ENCODE measurements around the gene LSR. TPM values are rescaled to one million over a fixed set of nuclear protein-coding genes. Genes with fewer than 3 reads are reported as not detected.

LSR gene
- polyA plus RNA-seq, 1 experiment = 0.42 TPM

DNA sequence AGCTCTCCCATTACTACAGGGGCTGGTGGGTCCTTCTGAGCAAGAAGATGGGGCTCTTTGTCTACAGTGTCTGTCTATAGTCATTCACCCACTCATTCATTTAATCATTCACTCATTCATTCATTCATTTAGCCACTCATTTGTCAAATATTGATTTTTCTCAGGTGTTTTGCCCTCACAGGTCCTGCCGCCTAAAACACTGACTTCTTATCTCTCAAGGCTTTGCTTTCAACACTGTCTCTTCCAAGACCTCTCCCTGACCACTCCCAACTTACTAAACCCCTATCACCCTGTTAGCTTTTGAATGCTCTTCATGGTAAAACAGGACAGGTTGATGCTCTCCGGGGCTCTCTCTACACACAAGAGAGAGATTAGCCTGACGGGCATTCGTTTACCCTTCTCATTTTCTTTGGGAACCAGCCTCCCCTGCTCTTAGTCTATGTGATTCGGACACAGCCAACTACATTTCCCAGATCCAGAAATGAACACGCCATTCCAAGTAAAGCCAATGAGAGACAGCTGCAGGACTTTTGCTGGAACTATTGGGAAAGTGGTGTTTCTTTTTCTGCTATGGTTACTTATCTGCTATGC, 43.0 kb upstream of the LSR start:
- DNase-seq (ENCODE audit: low read depth) = no peak
- Histone ChIP-seq H3K36me3 (ENCODE audit: control insufficient read depth, insufficient read depth, low read length) (no peaks in the 10 kb centered on the region), H3K4me3 (ENCODE audit: low read depth, low read length) (no peak overlapping the region), H3K27me3 (ENCODE audit: control insufficient read depth, insufficient read depth, low read length) (peaks cover 1% of the 10 kb centered on the region; the same call in 1 of the 2 replicates)
- ChIA-PET CTCF (no interaction called here), POLR2A (no interaction called here)
- TF ChIP-seq, protein P1, sequence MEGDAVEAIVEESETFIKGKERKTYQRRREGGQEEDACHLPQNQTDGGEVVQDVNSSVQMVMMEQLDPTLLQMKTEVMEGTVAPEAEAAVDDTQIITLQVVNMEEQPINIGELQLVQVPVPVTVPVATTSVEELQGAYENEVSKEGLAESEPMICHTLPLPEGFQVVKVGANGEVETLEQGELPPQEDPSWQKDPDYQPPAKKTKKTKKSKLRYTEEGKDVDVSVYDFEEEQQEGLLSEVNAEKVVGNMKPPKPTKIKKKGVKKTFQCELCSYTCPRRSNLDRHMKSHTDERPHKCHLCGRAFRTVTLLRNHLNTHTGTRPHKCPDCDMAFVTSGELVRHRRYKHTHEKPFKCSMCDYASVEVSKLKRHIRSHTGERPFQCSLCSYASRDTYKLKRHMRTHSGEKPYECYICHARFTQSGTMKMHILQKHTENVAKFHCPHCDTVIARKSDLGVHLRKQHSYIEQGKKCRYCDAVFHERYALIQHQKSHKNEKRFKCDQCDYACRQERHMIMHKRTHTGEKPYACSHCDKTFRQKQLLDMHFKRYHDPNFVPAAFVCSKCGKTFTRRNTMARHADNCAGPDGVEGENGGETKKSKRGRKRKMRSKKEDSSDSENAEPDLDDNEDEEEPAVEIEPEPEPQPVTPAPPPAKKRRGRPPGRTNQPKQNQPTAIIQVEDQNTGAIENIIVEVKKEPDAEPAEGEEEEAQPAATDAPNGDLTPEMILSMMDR (IDR thresholded peaks at IDR 0.05; ENCODE audit: insufficient read depth, low read depth, low read length) = no peak

DNA sequence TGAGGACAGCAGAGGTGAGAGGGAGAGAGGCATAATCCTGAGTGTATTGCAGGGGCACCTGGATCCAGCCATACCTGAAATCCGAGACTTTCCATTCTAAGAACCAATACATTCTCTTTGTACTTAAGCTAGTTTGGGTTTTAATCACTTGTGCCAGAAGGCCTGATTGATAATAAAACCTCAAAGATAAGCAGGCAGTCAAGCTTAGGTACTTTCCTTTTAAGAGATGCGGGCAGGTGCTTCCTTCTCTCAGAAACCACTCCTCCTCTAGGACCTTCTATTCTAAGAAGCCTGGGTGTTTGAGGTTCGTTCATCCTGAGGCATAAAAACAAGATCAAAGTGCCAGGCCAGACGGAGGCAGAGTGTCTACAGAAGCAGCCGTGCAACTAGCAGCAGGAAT, 42.4 kb upstream of the LSR start:
- TF ChIP-seq, protein P1 (IDR thresholded peaks at IDR 0.05; ENCODE audit: insufficient read depth, low read depth, low read length) = no peak
- no peak overlapping the region for H3K4me3 ChIP-seq (ENCODE audit: low read depth, low read length)
- DNase-seq (ENCODE audit: low read depth) = no peak
- CTCF ChIA-PET = no interaction called here
- no peaks in the 10 kb centered on the region; the same call in 1 of the 2 replicates for H3K27me3 ChIP-seq (ENCODE audit: control insufficient read depth, insufficient read depth, low read length)
- POLR2A ChIA-PET = no interaction called here
- H3K36me3 ChIP-seq (ENCODE audit: control insufficient read depth, insufficient read depth, low read length) = no peaks in the 10 kb centered on the region

DNA sequence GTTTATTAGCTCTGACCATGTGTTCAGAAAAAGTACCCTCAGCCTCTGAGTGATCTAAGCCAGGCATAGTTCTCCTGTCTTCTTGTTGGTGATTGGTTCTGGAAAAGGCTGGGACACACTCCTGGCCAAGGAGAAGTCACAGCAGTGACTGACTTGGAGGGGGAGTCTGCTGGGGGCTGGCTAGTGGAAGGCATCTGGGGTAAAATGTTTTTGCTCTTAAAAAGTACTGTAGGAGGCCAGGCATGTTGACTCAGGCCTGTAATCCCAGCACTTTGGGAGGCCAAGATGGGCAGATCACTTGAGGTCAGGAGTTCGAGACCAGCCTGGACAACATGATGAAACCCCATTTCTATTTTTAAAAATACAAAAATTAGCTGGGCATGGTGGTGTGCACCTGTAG, 41.9 kb upstream of the LSR start:
- POLR2A ChIA-PET = no interaction called here
- Histone ChIP-seq H3K4me3 (ENCODE audit: low read depth, low read length) (no peak overlapping the region), H3K27me3 (ENCODE audit: control insufficient read depth, insufficient read depth, low read length) (no peaks in the 10 kb centered on the region; the same call in 1 of the 2 replicates), H3K36me3 (ENCODE audit: control insufficient read depth, insufficient read depth, low read length) (no peaks in the 10 kb centered on the region)
- CTCF ChIA-PET = interaction anchor here (1.3 kb wide), 1 partner anchor 11 kb away, joined by 3 read pairs; no protein-coding TSS in a partner anchor
- TF ChIP-seq, protein P1 (IDR thresholded peaks at IDR 0.05; ENCODE audit: insufficient read depth, low read depth, low read length) = no peak
- no peak for DNase-seq (ENCODE audit: low read depth)

DNA sequence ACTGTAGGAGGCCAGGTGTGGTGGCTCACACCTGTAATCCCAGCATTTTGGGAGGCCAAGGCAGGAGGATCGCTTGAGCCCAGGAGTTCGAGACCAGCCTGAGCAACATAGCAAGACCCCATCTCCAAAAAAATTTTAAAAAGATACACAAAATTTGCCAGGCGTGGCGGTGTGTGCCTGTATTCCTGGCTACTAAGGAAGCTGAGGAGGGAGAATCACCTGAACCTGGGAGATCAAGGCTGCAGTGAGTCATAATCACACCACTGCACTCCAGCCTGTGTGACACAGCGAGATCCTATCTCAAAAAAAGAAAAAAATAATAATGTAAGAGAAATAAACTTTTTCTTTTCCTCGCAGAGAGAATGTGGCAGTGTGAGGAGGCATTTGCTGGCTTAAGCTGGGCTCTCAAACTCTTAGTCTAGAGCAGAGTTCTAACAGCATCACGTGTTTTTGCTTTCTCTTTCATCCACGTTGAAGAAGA, 41.4 kb upstream of the LSR start:
- DNase-seq (ENCODE audit: low read depth) = no peak
- Histone ChIP-seq H3K27me3 (ENCODE audit: control insufficient read depth, insufficient read depth, low read length) (no peaks in the 10 kb centered on the region; the same call in 1 of the 2 replicates), H3K36me3 (ENCODE audit: control insufficient read depth, insufficient read depth, low read length) (no peaks in the 10 kb centered on the region), H3K4me3 (ENCODE audit: low read depth, low read length) (no peak overlapping the region)
- CTCF ChIA-PET = interaction anchor here (1.3 kb wide), 1 partner anchor 12 kb away, joined by 3 read pairs; no protein-coding TSS in a partner anchor
- TF ChIP-seq, protein P1 (IDR thresholded peaks at IDR 0.05; ENCODE audit: insufficient read depth, low read depth, low read length) = no peak
- POLR2A ChIA-PET = no interaction called here

DNA sequence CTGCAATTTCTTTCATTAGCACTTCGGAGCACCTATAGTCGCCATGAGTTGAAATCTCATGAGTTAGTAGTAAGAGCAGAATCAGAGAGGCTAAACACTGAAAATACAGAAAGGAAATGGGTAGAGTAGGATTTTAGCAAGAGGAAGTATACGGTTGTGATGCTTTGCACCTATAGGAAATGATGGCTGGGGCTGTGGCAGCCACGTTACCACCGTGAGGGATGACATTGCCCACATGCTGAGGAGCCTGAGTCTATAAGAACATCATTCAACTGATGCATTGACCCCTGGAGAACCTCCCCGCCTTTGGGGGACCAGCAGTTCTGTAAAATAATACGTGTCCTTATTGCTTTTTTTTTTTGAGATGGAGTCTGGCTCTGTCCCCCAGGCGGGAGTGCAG, 40.7 kb upstream of the LSR start:
- no peaks in the 10 kb centered on the region; the same call in 1 of the 2 replicates for H3K27me3 ChIP-seq (ENCODE audit: control insufficient read depth, insufficient read depth, low read length)
- no peak overlapping the region for H3K4me3 ChIP-seq (ENCODE audit: low read depth, low read length)
- ChIA-PET CTCF (no interaction called here), POLR2A (no interaction called here)
- H3K36me3 ChIP-seq (ENCODE audit: control insufficient read depth, insufficient read depth, low read length) = no peaks in the 10 kb centered on the region
- DNase-seq (ENCODE audit: low read depth) = no peak
- TF ChIP-seq, protein P1 (IDR thresholded peaks at IDR 0.05; ENCODE audit: insufficient read depth, low read depth, low read length) = no peak
